Measurements from ENCODE around the gene SYCN. TPM values are rescaled to one million over a fixed set of nuclear protein-coding genes. Genes with fewer than 3 reads are reported as not detected.
A peak's percentile ranks its signal among the peaks of the same experiment; 100 is the strongest.

The SYCN gene
- polyA plus RNA-seq, 4 donors = 2.7 TPM; not detected in 3

GRCh38 chr19:39154100-39154628 lies 49.9 kb downstream of the SYCN start:
- H3K9me3 ChIP-seq (ENCODE audit: control insufficient read depth in 2 of 2, insufficient read depth in 1 of 2, low read depth in 1 of 2, low read length in 1 of 2) = no peaks in the 10 kb centered on the region
- no peak for FAIRE-seq
- no peak overlapping the region for H3K4me3 ChIP-seq (ENCODE audit: low read depth in 1 of 3, low read length in 3 of 3)
- H3K27me3 ChIP-seq (ENCODE audit: control insufficient read depth in 3 of 3, insufficient read depth in 3 of 3, low read length in 3 of 3) = no peaks in the 10 kb centered on the region
- H3K36me3 ChIP-seq (ENCODE audit: control insufficient read depth in 3 of 3, insufficient read depth in 2 of 3, low read depth in 1 of 3, low read length in 3 of 3) = peaks cover 0 to 56% (median 0%) of the 10 kb centered on the region in 3 donors
- peak overlapping the region in 1 of 3 donors; percentile 15 for H3K27ac ChIP-seq (ENCODE audit: low read depth in 1 of 3, low read length in 2 of 3)
- 61 to 81% (median 75%) methylated on average over 13 of the region's 13 CpGs for WGBS, 3 donors
- H3K4me1 ChIP-seq (ENCODE audit: control insufficient read depth in 3 of 3, insufficient read depth in 2 of 3, low read depth in 1 of 3, low read length in 2 of 3) = peaks cover 0 to 64% (median 5%) of the 10 kb centered on the region in 3 donors
- DNase-seq = peak in 1 of 2 donors; percentile 42

Other genes starting within 250 kb of the SYCN start
- 10 to 100 TPM in 1 of 4 donors, 1 to 10 TPM in 3; 2.4 to 88.2 (median 6.2) TPM for gene FBXO17, start 228.5 kb downstream of the SYCN start, polyA plus RNA-seq
- 10 to 100 TPM in 1 of 4 donors, 1 to 10 TPM in 3; 1.9 to 16.6 (median 4.1) TPM for gene FBXO27, start 171.7 kb downstream of the SYCN start, polyA plus RNA-seq
- gene ACP7, start 119.9 kb downstream of the SYCN start, polyA plus RNA-seq = 1 to 10 TPM in 1 of 4 donors, under 1 TPM in 1, not detected in 2; 0.01 to 2.9 TPM
- gene PAK4, start 78.5 kb downstream of the SYCN start, polyA plus RNA-seq = 10 to 100 TPM; 34.6 to 73.4 (median 54.2) TPM
- gene NCCRP1, start 7.3 kb downstream of the SYCN start, polyA plus RNA-seq = 1 to 10 TPM in 1 of 4 donors, under 1 TPM in 2, not detected in 1; 0.13 to 1.2 (median 0.45) TPM
- gene IFNL3, start 40.7 kb upstream of the SYCN start, polyA plus RNA-seq = not detected
- under 1 TPM in 1 of 4 donors, not detected in 3; 0.03 TPM for gene IFNL4, start 44.6 kb upstream of the SYCN start, polyA plus RNA-seq
- not detected for gene IFNL2, start 64.1 kb upstream of the SYCN start, polyA plus RNA-seq
- gene IFNL1, start 92.1 kb upstream of the SYCN start, polyA plus RNA-seq = not detected
- gene LRFN1, start 116.6 kb upstream of the SYCN start, polyA plus RNA-seq = under 1 TPM in 3 of 4 donors, not detected in 1; 0.27 to 0.76 (median 0.71) TPM
- gene GMFG, start 131.8 kb upstream of the SYCN start, polyA plus RNA-seq = 10 to 100 TPM in 3 of 4 donors, 1 to 10 TPM in 1; 8.1 to 46.2 (median 30.1) TPM
- gene SAMD4B, start 138.2 kb upstream of the SYCN start, polyA plus RNA-seq = 10 to 100 TPM; 37.8 to 94.4 (median 56.8) TPM
- gene PAF1, start 186.8 kb upstream of the SYCN start, polyA plus RNA-seq = 10 to 100 TPM; 32.9 to 42.7 (median 37.9) TPM
- gene MED29, start 187.1 kb upstream of the SYCN start, polyA plus RNA-seq = 10 to 100 TPM; 20.3 to 29.3 (median 23.7) TPM
- gene ZFP36, start 202.6 kb upstream of the SYCN start, polyA plus RNA-seq = 100 to 1,000 TPM; 104 to 365 (median 195) TPM
- 10 to 100 TPM in 1 of 4 donors, 1 to 10 TPM in 3; 1.9 to 13.2 (median 6.3) TPM for gene PLEKHG2, start 208.4 kb upstream of the SYCN start, polyA plus RNA-seq
- 1,000 to 10,000 TPM; 1,341 to 3,643 (median 2,485) TPM for gene RPS16, start 231.7 kb upstream of the SYCN start, polyA plus RNA-seq
- 100 to 1,000 TPM in 3 of 4 donors, 10 to 100 TPM in 1; 95.5 to 283 (median 163) TPM for gene SUPT5H, start 241.3 kb upstream of the SYCN start, polyA plus RNA-seq